RWPE2 (cell line): ENCODE results near the gene CCSAP.

Experiments
- ATAC-seq: fragments of 200-7000 bp; cut with Tn5 transposase; 3 replicates; pipeline ENCODE4 v1.9.1; 2021; ENCODE audit warnings: low read depth
- DNase-seq: peaks from one replicate; pipeline ENCODE4 v3.0.0-alpha.2; 2020; ENCODE audit warnings: low spot score
- H3K27ac ChIP-seq: fragments of 450-650 bp; 2 replicates; pipeline ENCODE4 v1.5.1; 2017; ENCODE audit warnings: mild to moderate bottlenecking; ENCODE audit not compliant: poor library complexity, severe bottlenecking
- H3K27me3 ChIP-seq: fragments of 250-450 bp; sonication (Bioruptor Pico); 2 replicates; pipeline ENCODE4 v1.5.1; 2021; ENCODE audit warnings: mild to moderate bottlenecking, moderate library complexity; ENCODE audit not compliant: insufficient read depth, poor library complexity, severe bottlenecking
- H3K36me3 ChIP-seq: fragments of 250-450 bp; sonication (Bioruptor Pico); 2 replicates; pipeline ENCODE4 v1.5.1; 2020; ENCODE audit warnings: low read depth, mild to moderate bottlenecking, moderate library complexity
- H3K4me1 ChIP-seq: fragments of 250-450 bp; sonication (Bioruptor Pico); 2 replicates; pipeline ENCODE4 v1.5.1; 2021; ENCODE audit warnings: mild to moderate bottlenecking, moderate library complexity; ENCODE audit not compliant: insufficient read depth, poor library complexity, severe bottlenecking
- H3K4me3 ChIP-seq: fragments of 250-450 bp; sonication (Bioruptor Pico); 2 replicates; pipeline ENCODE4 v1.5.1; 2021; ENCODE audit warnings: mild to moderate bottlenecking, moderate library complexity; ENCODE audit not compliant: severe bottlenecking
- H3K9me3 ChIP-seq: fragments of 250-450 bp; sonication (Bioruptor Pico); 2 replicates; pipeline ENCODE4 v1.5.1; 2021; ENCODE audit warnings: mild to moderate bottlenecking, moderate library complexity; ENCODE audit not compliant: severe bottlenecking
- TF ChIP-seq, protein P1 (sequence below): fragments of 450-650 bp; IDR thresholded peaks from one replicate; pipeline ENCODE4 v1.5.1; 2017; ENCODE audit warnings: mild to moderate bottlenecking, moderate library complexity; ENCODE audit not compliant: poor library complexity, severe bottlenecking

Gene CCSAP

DNA sequence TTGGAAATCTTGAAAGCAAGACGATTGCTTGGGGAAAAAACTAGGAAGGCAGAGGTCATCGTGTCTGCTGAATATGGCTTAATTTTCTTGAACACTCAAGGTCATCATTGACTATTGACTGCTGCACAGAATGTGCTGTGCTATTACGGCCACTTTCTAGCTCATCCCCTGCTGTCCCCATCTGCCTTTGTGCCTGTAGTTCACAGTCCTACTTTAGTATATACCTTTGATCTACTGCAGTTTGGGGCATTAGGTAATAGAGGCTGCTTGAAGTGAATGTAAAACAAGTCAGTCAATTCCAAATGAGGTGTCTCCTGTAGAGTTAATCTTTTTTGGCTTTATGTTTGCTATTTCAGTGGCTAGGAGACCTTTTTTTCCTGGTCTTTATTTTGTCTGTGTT is 63.6 kb downstream of the CCSAP start:
- Histone ChIP-seq H3K27me3 (no peaks in the 10 kb centered on the region), H3K36me3 (no peaks in the 10 kb centered on the region), H3K27ac (no peak overlapping the region), H3K4me3 (no peak overlapping the region), H3K9me3 (no peaks in the 10 kb centered on the region), H3K4me1 (peaks cover 7% of the 10 kb centered on the region)
- ATAC-seq, result no peak
- TF ChIP-seq, protein P1, sequence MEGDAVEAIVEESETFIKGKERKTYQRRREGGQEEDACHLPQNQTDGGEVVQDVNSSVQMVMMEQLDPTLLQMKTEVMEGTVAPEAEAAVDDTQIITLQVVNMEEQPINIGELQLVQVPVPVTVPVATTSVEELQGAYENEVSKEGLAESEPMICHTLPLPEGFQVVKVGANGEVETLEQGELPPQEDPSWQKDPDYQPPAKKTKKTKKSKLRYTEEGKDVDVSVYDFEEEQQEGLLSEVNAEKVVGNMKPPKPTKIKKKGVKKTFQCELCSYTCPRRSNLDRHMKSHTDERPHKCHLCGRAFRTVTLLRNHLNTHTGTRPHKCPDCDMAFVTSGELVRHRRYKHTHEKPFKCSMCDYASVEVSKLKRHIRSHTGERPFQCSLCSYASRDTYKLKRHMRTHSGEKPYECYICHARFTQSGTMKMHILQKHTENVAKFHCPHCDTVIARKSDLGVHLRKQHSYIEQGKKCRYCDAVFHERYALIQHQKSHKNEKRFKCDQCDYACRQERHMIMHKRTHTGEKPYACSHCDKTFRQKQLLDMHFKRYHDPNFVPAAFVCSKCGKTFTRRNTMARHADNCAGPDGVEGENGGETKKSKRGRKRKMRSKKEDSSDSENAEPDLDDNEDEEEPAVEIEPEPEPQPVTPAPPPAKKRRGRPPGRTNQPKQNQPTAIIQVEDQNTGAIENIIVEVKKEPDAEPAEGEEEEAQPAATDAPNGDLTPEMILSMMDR, result no peak
- DNase-seq, result no peak

DNA sequence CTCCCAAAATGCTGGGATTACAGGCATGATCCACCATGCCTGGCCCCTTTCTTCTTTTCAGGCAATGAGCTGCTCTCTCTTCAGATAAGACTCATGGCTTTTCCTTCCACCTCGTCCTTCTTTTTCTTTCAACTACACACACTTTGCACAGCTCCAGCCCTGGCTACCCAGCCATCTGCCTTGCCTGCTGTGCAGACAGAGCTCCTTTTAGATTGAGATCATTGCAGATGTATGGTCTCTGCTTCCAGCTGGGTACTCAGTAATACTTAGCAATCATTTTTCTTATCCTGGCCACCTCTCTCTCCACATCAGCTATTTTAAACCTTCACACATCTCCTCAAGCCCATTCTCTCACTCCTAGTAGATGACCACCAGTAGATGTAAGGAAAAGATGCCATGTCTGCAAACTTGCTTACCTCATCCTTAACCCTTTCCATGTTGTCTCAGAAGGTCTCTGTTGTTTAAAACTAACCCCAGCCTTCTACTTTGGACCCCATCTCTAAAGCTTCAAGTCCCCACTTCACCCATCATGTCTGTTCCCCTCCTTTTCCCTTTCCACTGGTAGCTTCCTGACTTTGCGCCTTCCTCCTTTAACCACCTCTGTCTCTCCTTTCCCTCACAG is 64.6 kb downstream of the CCSAP start:
- H3K4me3 ChIP-seq, result no peak overlapping the region
- peaks cover 7% of the 10 kb centered on the region for H3K4me1 ChIP-seq
- TF ChIP-seq, protein P1, result no peak
- H3K9me3 ChIP-seq, result no peaks in the 10 kb centered on the region
- no peak for ATAC-seq
- no peaks in the 10 kb centered on the region for H3K27me3 ChIP-seq
- H3K27ac ChIP-seq, result no peak overlapping the region
- H3K36me3 ChIP-seq, result no peaks in the 10 kb centered on the region
- no peak for DNase-seq

DNA sequence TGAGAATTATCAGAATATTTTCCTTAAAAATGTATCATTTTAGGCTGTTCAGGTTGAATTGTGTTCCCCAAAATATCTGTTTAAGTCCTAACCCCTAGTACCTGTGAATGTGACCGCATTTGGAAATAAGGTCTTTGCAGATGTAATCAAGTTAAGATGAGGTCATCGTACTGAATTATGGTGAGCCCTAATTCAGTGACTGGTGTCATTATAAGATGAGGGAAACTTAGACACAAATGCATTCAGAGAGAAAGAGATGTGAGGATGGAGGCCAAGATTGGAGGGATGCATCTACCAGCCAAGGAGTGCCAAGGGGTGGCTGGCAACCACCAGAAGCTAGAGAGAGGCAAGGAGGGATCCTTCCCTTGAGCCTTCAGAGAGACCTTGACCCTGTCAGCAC is 67.8 kb downstream of the CCSAP start:
- no peak for ATAC-seq

DNA sequence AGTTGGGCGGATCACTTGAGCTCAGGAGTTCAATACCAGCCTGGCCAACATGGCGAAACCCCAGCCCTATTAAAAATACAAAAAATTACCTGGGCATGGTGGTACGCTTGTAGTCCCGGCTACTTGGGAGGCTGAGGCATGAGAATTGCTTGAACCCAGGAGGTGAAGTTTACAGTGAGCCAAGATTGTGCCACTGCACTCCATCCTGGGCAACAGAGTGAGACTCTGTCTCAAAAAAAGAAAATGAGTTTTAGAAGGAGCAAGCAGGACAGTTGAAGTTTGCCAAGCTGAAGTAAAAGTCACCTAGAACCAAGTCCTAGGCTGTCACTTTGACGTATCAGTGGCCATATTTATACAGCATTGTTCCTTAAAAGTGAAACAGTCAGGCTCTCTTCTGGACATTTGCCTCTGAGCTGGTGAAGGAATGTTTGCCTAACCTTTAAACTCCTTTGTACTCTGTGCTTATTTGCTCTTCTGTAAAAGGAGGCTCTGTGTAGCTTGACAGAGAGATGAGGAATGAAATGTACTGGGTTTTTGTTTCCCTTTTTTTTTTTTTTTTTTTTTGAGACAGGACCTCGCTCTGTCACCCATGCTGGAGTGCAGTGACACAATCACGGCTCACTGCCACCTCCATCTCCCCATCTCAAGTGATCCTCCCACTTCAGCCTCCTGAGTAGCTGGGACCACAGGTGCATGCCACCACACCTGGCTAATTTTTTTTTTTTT is 69.2 kb downstream of the CCSAP start:
- Histone ChIP-seq H3K4me1 (peaks cover 9% of the 10 kb centered on the region), H3K9me3 (no peaks in the 10 kb centered on the region), H3K27me3 (no peaks in the 10 kb centered on the region), H3K27ac (no peak overlapping the region), H3K4me3 (no peak overlapping the region), H3K36me3 (no peaks in the 10 kb centered on the region)
- TF ChIP-seq, protein P1, result no peak
- DNase-seq, result no peak
- no peak for ATAC-seq

More for the DNA sequence above, 67.8 kb downstream of the CCSAP start:
- peaks cover 4% of the 10 kb centered on the region for H3K4me1 ChIP-seq
- H3K27me3 ChIP-seq, result no peaks in the 10 kb centered on the region
- no peak for DNase-seq
- H3K9me3 ChIP-seq, result no peaks in the 10 kb centered on the region
- TF ChIP-seq, protein P1, result no peak
- H3K36me3 ChIP-seq, result no peaks in the 10 kb centered on the region
- H3K4me3 ChIP-seq, result no peak overlapping the region
- no peak overlapping the region for H3K27ac ChIP-seq
